IPS-15b (cell line): Measurements from ENCODE around the gene GDF7.

Experiments
- H3K27me3 ChIP-seq: one replicate; pipeline ENCODE4 v1.6.1; 2013; ENCODE audit warnings: low read length; ENCODE audit not compliant: control insufficient read depth, insufficient read depth
- H3K36me3 ChIP-seq: one replicate; pipeline ENCODE4 v1.6.1; 2013; ENCODE audit warnings: low read length; ENCODE audit not compliant: control insufficient read depth, insufficient read depth
- H3K4me1 ChIP-seq: one replicate; pipeline ENCODE4 v1.6.1; 2013; ENCODE audit warnings: mild to moderate bottlenecking, low read length; ENCODE audit not compliant: control insufficient read depth, insufficient read depth
- H3K4me3 ChIP-seq: one replicate; pipeline ENCODE4 v1.5.1; 2013; ENCODE audit warnings: low read depth, low read length
- H3K9ac ChIP-seq: one replicate; pipeline ENCODE4 v1.6.1; 2013; ENCODE audit warnings: low read depth, mild to moderate bottlenecking, low read length
- H3K9me3 ChIP-seq: one replicate; pipeline ENCODE4 v1.6.1; 2013; ENCODE audit warnings: mild to moderate bottlenecking, low read length; ENCODE audit not compliant: control insufficient read depth, insufficient read depth

The GDF7 gene

DNA sequence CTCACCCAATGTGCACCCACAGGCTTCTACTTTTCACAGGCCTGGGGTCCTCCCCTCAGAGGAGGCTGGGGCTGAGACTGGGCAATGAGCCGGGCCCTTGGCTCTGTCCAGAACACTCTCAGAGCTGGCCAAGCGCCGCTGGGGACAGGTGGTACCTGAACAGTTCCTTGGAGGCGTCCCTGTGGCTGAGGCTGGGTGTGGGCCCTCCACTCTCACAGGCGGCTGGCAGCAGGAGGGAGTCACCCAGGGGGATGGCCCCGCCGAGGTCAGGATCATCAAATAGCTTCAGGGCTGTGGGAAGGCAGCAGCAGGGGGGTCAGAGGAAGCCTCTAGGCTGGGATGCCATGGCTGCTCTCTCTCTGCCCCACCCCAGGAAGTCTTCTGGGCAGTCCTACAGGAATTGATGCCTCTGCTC is 43.2 kb upstream of the GDF7 start:
- no peak overlapping the region for H3K4me3 ChIP-seq
- H3K36me3 ChIP-seq, result no peaks in the 10 kb centered on the region
- no peak overlapping the region for H3K9ac ChIP-seq
- no peaks in the 10 kb centered on the region for H3K4me1 ChIP-seq
- H3K27me3 ChIP-seq, result no peaks in the 10 kb centered on the region
- H3K9me3 ChIP-seq, result no peaks in the 10 kb centered on the region

DNA sequence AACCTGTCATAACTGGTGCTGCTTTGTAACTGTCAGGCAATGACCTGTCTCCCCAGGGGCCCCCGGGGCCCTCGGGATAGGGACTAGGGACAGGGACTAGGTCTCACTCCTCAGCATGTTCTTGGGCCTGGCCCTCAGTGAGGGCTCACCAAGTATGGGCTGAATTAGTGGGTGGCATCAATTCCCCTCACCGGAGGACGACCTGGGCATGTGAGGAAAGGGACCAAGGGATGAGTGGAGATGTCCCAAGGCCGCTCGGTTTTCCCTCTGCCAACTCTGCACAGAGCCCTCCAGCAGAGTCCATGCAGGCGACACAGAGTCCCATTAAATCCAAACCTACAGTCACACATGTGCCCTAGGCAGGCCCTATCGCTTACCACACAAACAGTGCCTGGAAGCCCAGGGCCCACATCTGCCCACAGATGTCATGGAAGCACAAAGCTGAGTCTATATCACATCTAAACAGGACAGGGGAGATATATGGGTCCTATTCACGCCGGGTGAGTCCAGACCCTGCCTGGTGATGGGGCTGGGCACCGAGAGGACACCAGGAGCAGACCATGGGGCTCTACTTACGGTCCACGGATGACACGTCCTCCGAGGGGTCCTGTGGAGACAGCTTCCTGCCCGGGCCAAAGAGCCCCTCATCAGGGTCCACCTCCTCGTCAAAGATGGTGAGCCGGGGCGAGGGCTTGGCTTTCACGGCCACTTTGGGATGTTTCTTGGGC is 42.6 kb upstream of the GDF7 start:
- no peaks in the 10 kb centered on the region for H3K4me1 ChIP-seq
- no peak overlapping the region for H3K9ac ChIP-seq
- no peak overlapping the region for H3K4me3 ChIP-seq

DNA sequence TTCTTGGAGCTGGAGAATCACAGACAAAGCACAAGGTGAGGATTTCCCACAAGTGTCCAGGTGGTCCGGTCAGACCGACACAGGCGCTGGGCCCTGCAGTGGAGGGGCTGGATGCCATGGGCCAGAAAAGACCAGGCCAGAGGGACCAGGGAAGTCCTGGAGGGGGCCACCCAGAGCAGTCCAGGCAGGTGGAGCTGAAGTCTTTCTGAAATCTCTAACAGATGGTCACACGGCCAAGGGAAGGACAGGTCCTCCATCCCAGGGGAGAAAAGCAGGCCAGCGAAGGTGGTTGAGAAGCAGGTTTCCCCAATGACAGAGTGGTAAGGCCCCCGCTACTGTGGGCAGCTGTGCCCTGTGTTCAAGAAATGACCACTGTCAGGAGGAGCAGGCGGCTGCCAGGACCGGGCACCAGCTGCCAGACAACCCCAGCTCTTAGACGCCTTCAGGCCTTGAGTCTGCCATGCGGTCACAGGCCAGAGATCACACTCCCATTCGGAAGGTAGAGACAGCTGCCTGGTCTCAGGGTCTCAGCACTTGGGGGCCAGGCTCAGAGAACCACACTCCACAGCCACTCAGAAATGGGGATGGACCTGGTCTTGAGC is 42.0 kb upstream of the GDF7 start:
- Histone ChIP-seq H3K4me3 (no peak overlapping the region), H3K9ac (no peak overlapping the region), H3K4me1 (no peaks in the 10 kb centered on the region), H3K36me3 (no peaks in the 10 kb centered on the region), H3K27me3 (no peaks in the 10 kb centered on the region), H3K9me3 (no peaks in the 10 kb centered on the region)

More for the DNA sequence above, 42.6 kb upstream of the GDF7 start:
- no peaks in the 10 kb centered on the region for H3K9me3 ChIP-seq
- no peaks in the 10 kb centered on the region for H3K36me3 ChIP-seq
- H3K27me3 ChIP-seq, result no peaks in the 10 kb centered on the region

DNA sequence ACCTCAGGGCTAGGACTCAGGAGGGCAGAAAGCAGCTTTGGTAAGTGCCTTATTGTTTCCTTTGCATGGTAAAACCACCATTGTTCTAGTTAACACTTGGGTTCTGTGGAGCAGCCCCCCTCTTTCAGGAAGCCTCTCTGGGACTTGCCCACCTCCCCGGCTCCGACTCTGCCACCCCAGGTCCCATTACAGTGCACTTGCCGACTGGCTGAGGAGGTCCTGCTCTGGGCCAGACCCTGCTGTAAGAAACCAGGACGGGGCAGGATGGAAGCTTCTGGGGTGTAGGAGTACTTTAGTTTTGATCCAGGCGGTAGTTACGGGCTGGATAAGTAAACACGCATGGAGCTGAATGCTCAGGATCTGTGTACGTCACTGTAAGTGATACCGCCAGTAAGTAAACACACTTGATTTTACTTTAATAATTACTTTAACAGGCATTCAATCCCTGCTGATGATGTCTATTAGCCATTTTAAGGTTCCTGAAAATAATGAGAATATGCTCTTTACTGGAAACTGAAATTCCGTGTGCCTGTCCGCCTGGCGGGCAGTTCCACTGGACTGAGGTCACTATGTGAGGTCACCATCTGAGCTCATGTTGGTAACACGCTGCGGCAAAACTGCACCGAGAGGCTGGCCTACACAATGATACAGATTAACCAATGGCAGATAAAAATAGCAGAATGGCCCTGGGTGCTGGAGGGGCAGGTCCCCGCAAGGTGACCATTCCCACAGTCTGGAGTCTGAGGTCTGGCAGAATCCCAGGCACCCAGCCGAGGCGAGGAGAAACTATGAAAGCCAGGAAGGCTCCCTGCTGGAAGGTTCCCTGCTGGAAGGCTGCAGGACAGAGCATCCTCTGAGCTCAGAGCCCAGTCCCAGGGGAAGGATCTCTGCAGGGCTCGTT is 41.2 kb upstream of the GDF7 start:
- no peaks in the 10 kb centered on the region for H3K4me1 ChIP-seq
- no peak overlapping the region for H3K4me3 ChIP-seq
- no peaks in the 10 kb centered on the region for H3K9me3 ChIP-seq
- no peaks in the 10 kb centered on the region for H3K27me3 ChIP-seq
- no peaks in the 10 kb centered on the region for H3K36me3 ChIP-seq
- H3K9ac ChIP-seq, result no peak overlapping the region

DNA sequence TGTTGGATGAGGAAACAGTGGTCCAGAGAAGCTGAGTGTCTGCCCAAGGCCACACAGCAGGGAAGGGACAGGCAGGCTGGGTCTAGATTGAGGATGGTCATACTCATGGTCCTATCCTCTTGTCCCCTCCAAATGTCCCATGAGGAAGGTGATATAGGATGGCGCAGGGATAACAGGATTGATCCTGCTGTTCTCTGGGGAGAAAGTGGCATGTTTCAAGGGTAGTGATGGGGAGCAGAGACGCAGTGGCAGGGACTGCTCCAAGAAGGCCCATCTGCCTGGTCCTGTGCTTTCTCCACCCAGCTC is 40.6 kb upstream of the GDF7 start:
- Histone ChIP-seq H3K27me3 (no peaks in the 10 kb centered on the region), H3K4me3 (no peak overlapping the region), H3K4me1 (no peaks in the 10 kb centered on the region), H3K36me3 (no peaks in the 10 kb centered on the region), H3K9me3 (no peaks in the 10 kb centered on the region), H3K9ac (no peak overlapping the region)

DNA sequence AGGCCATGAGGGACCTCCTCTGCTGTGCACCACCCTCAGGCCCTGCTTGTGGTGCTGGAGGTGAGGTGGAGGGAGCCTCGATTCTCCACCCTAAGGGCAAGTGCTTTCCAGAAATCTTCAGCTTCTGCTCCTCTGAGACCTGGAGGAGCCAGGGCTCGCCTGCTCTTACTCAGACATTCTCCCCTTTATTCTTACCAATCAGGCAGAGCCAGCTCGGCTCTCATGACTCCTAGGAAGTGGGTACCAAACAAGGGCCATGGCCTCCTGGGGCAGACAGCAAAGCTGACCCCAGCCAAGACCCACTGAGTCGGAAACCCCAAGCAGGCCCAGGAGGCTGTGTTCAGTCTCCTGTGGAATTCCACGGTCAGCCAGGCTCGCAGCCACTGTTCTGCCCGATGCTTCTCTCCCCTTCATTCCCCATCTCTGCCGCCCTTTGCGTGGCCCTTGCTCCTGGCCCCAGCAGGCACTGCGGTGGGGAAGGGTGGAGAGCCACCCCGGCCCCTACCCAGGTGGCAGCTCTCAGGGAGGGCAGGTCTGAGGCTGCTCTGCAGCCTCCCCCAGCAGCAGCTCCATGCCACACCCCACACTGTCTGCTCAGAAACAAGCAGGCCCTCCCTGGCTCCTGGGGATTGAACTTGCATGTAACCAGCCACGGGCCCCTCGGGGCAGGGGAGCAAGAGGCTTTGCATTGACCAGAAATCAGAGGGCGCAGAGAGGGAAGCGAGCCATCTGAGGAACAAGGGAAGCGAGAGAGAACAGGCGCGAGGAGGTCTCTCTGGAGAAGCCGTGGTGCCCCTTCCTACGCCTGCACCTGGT is 40.0 kb upstream of the GDF7 start:
- Histone ChIP-seq H3K4me3 (no peak overlapping the region), H3K9ac (no peak overlapping the region), H3K9me3 (no peaks in the 10 kb centered on the region), H3K36me3 (no peaks in the 10 kb centered on the region), H3K4me1 (no peaks in the 10 kb centered on the region), H3K27me3 (no peaks in the 10 kb centered on the region)

DNA sequence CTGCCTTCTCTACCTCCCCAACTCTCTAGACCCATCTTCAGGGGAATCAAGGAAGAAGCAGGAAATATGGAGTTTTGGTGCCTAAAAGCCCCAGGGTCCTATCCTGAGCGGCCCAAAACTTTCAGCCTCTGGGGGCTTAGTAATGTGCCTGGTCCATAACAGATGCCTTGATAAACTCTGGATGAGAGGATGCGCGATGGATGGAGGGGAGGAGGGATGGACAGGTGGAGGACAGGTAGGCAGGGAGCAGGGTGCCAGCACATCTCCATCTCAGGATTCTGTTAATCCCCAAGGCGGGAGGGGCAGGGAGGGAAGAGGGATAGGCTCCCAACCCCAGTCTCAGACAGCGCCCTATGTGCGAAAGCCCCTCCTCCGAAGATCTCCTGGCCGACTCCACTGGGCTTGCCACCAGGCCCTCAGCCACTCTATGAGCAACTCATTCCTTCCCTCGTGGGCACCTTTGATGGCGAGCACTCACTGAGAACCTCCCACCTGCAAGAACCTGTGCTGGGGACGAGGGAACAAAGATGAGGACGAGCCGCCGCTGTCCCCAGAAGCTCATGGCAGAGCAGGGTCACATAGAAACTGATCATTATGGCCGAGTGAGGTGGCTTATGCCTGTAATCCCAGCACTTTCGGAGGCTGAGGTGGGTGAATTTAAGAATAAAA is 39.1 kb upstream of the GDF7 start:
- no peak overlapping the region for H3K4me3 ChIP-seq
- H3K9ac ChIP-seq, result no peak overlapping the region
- no peaks in the 10 kb centered on the region for H3K36me3 ChIP-seq
- H3K27me3 ChIP-seq, result no peaks in the 10 kb centered on the region
- no peaks in the 10 kb centered on the region for H3K4me1 ChIP-seq
- no peaks in the 10 kb centered on the region for H3K9me3 ChIP-seq

DNA sequence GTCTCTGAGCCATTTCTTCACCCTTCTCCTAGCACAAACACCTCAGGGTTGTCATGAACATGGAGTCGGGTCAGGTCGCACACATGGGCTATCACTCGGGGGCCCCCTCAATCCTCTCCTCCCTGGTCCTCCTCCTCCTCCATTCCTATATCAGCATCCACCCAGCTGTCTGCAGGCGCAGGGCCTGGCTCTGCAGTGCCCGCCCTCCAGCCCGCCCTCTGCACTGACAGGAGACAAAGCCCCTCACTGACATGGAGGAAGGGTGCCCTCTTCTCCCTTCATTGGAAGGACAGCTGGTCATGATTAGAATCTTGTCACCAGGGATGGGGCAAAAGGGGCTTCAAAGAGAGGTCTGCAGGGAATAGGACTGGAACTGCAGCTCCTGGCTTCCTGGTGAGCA is 37.8 kb upstream of the GDF7 start:
- Histone ChIP-seq H3K9me3 (no peaks in the 10 kb centered on the region), H3K27me3 (no peaks in the 10 kb centered on the region), H3K36me3 (no peaks in the 10 kb centered on the region), H3K4me1 (no peaks in the 10 kb centered on the region), H3K9ac (no peak overlapping the region), H3K4me3 (no peak overlapping the region)

DNA sequence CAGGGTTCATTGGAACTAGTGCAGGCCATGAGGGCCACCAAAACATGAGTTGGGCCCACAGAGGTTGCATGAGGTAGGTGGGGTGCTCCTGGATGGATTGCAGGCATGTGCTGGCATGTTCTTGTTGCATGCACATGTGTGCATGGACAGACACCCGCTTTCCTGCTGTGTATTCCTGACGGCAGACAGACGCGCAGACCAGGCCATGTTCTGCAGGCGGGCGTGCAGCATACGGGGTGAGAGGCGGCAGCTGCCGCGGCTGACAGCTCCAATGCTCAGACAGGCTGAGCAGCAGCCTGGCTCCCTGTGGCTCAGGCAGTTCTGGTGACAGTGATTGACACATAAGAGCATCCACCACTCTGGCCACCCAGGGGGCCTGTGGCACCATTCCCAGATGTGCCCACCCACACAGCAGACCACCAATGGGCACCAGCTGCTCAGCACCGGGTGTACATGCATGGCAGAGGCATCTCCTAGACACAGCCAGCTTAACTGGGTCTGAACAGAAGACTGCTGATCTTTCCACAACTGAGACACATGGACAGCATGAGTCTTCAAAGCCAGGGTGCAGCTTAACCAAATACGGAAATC is 37.3 kb upstream of the GDF7 start:
- Histone ChIP-seq H3K9me3 (no peaks in the 10 kb centered on the region), H3K9ac (no peak overlapping the region), H3K4me1 (no peaks in the 10 kb centered on the region), H3K27me3 (no peaks in the 10 kb centered on the region), H3K36me3 (no peaks in the 10 kb centered on the region), H3K4me3 (no peak overlapping the region)

DNA sequence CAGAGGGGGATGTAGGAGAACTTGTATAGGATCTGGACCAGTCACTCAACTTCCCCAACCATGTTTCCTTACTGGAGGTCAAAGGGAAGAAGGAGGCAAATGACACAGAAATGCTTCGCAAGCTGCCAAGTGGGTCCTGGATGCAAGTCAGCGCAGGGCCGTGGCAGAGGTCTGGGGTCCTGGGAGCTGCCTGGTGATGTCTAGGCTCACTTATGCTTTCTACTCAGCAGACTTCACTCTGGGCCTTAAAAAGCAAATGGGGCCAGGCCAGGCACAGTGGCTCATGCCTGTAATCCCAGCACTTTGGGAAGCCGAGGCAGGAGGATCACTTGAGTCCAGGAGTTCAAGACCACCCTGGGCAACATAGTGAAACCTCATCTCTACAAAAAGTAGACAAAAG is 36.0 kb upstream of the GDF7 start:
- Histone ChIP-seq H3K36me3 (no peaks in the 10 kb centered on the region), H3K9me3 (no peaks in the 10 kb centered on the region), H3K9ac (no peak overlapping the region), H3K4me1 (peaks cover 5% of the 10 kb centered on the region), H3K4me3 (no peak overlapping the region), H3K27me3 (no peaks in the 10 kb centered on the region)
